Cardiac fibroblast (primary cell): ENCODE results near the gene THAP5.

ENCODE experiments used
- DNase-seq, 2 donors: peaks; one replicate each; pipeline versions ENCODE4 v3.0.0 to v3.0.0-alpha.2; 2010; ENCODE audit warnings: low read depth in 2 of 2
- H3K4me3 ChIP-seq, 2 donors: replicated peaks in 1 of 2; 1 replicate in 1 of 2; 2 replicates in 1 of 2; pipeline ENCODE4 v1.5.1; 2011; ENCODE audit warnings: low read depth in 2 of 2, low read length in 2 of 2, mild to moderate bottlenecking in 2 of 2, moderate library complexity in 1 of 2
- CTCF ChIP-seq: IDR thresholded peaks from one replicate; pipeline ENCODE4 v1.5.1; 2011; ENCODE audit warnings: low read depth, mild to moderate bottlenecking, low read length, inconsistent platforms

THAP5 gene

GRCh38 chr7:108598153-108598552 is 28.6 kb upstream of the THAP5 start:
- H3K4me3 ChIP-seq, result no peak overlapping the region
- no peak for TF ChIP-seq CTCF
- DNase-seq, result no peak

GRCh38 chr7:108596560-108596959 is 27.1 kb upstream of the THAP5 start:
- DNase-seq, result no peak
- TF ChIP-seq CTCF, result no peak
- H3K4me3 ChIP-seq, result no peak overlapping the region

GRCh38 chr7:108592646-108593201 is 23.2 kb upstream of the THAP5 start:
- no peak overlapping the region for H3K4me3 ChIP-seq
- peak; percentile 22 for TF ChIP-seq CTCF
- peak; percentile 26 to 36 for DNase-seq

GRCh38 chr7:108590606-108591005 is 21.1 kb upstream of the THAP5 start:
- no peak for DNase-seq
- TF ChIP-seq CTCF, result no peak
- no peak overlapping the region for H3K4me3 ChIP-seq

GRCh38 chr7:108589874-108590273 is 20.4 kb upstream of the THAP5 start:
- H3K4me3 ChIP-seq, result no peak overlapping the region
- no peak for DNase-seq
- TF ChIP-seq CTCF, result no peak

- no peak for TF ChIP-seq CTCF
- peak in 1 of 2 donors; percentile 12 for DNase-seq
- H3K4me3 ChIP-seq, result no peak overlapping the region
Observed at GRCh38 chr7:108589199-108589598, 19.7 kb upstream of the THAP5 start.

GRCh38 chr7:108586274-108586710 is 16.8 kb upstream of the THAP5 start:
- DNase-seq, result no peak
- no peak overlapping the region for H3K4me3 ChIP-seq
- TF ChIP-seq CTCF, result no peak
